ENCODE results near the gene COL9A1.
"Not testable (repeated sequence)": the region's sequence is repeated elsewhere in the genome, so short reads cannot be mapped to it uniquely, and the experiment has no call there.

Gene COL9A1

GRCh38 chr6:70303034-70303525, at the start of gene COL9A1:
TSS of gene COL9A1 (minus strand) at chr6:70303084. CDS start at chr6:70302924, 160 bp downstream.
- DNase-seq (ENCODE audit: low read depth in 2 of 2, low spot score in 1 of 2), result no peak

- no peak for DNase-seq (ENCODE audit: low read depth in 2 of 2, low spot score in 1 of 2)
These were observed 48.6 kb upstream of the COL9A1 start for GRCh38 chr6:70351461-70351860.

DNA sequence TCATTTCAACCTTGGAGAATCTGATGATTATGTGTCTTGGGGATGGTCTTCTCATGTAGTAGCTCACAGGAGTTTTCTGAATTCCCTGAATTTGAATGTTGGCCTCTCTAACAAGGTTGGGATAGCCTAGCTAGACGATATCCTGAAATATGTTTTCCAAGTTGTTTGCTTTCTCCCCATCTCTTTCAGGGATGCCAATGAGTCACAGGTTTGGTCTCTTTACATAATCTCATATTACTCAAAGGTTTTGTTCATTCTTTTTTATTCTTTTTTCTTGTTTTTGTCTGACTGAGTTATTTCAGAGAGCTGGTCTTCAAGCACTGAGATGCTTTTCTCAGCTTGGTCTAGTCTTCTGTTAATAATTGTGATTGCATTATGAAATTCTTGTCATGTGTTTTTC, 42.7 kb upstream of the COL9A1 start:
- no peak for DNase-seq (ENCODE audit: low read depth in 2 of 2, low spot score in 1 of 2)

- DNase-seq (ENCODE audit: low read depth in 2 of 2, low spot score in 1 of 2), result no peak
These were observed 40.4 kb upstream of the COL9A1 start for GRCh38 chr6:70343313-70343712.

GRCh38 chr6:70339810-70340209, 36.9 kb upstream of the COL9A1 start:
- DNase-seq (ENCODE audit: low read depth in 2 of 2, low spot score in 1 of 2), result not testable (repeated sequence)

- no peak for DNase-seq (ENCODE audit: low read depth in 2 of 2, low spot score in 1 of 2)
These were observed 35.9 kb upstream of the COL9A1 start for GRCh38 chr6:70338775-70339174.

DNA sequence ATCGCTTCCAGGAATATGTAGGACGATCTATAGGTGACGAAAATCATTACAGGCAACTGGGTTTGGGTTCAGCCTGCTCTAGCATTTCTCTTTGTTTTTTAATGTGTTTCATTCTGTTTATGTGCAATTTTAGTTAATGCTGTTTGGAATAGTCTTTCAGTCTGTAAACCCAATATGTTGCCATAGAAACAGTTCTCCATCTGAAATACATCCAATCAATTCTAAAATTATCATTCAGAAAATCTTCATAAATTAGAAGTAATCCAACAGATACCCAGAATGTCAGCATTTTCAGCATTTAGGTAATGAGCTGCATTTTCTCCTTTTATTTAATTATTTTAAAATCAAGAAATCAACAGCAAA, 34.8 kb upstream of the COL9A1 start:
- no peak for DNase-seq (ENCODE audit: low read depth in 2 of 2, low spot score in 1 of 2)

DNA sequence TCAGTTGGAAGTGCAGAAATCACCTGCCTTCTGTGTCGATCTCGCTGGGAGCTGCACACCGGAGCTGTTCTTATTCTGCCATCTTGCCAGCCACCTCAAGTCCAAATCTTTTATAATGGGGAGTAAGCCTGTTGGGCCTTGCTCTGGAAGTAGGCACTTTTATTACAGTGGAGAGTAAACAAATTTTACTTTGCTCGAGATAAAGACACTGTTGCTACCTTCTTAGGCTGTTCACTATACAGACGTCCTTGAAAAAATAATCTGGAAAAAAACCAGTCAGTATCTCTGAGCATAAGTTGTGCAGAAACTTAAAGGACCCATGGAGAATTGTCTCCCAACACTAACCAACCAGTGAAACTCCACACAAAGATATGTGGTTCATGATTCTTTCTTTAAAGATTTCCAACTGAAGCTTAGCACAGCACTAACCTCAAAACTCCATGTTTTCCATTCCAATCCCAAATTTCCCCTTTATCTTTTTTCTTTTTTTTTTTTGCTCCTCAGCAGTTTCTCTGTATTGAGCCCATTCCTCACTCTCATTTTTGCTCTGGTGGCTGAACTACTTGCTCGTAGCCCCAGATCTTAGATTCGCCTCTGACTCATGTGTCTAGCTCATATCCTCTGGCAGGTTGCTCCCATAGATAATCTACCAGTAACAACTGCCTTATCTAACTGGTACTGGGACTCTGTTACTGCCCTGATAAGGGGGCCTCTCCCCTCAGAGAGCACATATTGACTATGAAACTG, 34.3 kb upstream of the COL9A1 start:
- no peak for DNase-seq (ENCODE audit: low read depth in 2 of 2, low spot score in 1 of 2)

- DNase-seq (ENCODE audit: low read depth in 2 of 2, low spot score in 1 of 2), result no peak
These were observed 24.2 kb upstream of the COL9A1 start for GRCh38 chr6:70327036-70327435.

DNA sequence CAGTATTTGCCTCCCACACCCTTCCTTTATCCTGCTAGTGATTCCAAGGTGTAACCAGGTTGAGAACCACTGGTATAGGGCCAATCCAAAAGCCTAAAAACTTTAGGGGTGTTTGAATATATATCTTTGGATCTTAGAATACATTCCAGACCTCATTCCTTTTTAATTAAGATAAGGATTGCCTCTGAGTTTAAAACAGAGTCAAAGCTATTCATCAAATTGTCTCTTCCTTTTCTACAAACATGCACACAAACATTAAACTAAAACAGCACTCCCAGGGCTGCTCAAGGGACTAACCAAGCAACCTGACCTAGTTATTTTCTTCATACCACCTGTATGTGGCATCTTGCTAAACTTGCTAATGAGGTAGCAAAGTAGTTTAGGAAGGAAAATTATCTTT, 22.1 kb upstream of the COL9A1 start:
- no peak for DNase-seq (ENCODE audit: low read depth in 2 of 2, low spot score in 1 of 2)

DNA sequence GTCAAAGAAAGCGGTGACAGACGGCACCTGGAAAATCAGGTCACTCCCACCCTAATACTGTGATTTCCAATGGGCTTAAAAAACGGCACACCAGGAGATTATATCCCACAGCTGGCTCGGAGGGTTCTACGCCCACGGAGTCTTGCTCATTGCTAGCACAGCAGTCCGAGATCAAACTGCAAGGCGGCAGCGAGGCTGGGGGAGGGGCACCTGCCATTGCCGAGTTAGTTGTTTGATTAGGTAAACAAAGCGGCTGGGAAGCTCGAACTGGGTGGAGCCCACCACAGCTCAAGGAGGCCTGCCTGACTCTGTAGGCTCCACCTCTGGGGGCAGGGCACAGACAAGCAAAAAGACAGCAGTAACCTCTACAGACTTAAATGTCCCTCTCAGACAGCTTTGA, 14.9 kb upstream of the COL9A1 start:
- not testable (repeated sequence) for DNase-seq (ENCODE audit: low read depth in 2 of 2, low spot score in 1 of 2)

DNA sequence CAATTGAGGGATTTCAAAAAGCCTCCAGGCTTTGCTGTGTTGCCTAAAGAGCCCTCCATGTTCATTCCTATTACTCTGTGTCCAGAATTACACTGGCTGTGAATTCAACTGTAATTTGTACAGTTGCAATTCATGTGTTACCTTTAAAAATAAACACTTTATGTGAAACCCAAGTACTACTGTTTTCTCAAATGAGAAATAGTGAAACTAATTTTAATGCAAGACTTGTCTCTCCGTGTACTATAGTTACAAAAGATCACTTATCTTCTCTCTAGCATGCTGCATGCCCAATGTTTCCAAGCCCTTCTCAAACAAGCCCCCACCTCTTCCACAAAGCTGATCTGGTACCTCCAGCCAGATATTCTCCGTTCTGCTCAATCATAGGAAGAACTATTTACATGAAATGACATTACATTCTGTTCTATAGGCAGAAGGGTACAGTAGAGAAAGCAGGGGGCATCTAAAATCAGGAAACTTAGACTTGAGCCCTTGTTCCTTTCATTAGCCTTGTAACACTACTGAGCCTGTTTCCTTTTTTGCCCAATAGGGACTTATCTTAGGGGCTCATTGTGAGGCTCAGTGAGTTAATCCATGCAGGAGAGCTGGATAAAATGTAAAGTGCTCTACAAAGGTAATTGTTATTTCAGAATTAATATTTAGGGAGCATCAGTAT, 12.3 kb upstream of the COL9A1 start:
- DNase-seq (ENCODE audit: low read depth in 2 of 2, low spot score in 1 of 2), result no peak

- no peak for DNase-seq (ENCODE audit: low read depth in 2 of 2, low spot score in 1 of 2)
These were observed 11.4 kb upstream of the COL9A1 start for GRCh38 chr6:70314296-70314695.

GRCh38 chr6:70312165-70312745, 9.4 kb upstream of the COL9A1 start:
- DNase-seq (ENCODE audit: low read depth in 2 of 2, low spot score in 1 of 2), result no peak

DNA sequence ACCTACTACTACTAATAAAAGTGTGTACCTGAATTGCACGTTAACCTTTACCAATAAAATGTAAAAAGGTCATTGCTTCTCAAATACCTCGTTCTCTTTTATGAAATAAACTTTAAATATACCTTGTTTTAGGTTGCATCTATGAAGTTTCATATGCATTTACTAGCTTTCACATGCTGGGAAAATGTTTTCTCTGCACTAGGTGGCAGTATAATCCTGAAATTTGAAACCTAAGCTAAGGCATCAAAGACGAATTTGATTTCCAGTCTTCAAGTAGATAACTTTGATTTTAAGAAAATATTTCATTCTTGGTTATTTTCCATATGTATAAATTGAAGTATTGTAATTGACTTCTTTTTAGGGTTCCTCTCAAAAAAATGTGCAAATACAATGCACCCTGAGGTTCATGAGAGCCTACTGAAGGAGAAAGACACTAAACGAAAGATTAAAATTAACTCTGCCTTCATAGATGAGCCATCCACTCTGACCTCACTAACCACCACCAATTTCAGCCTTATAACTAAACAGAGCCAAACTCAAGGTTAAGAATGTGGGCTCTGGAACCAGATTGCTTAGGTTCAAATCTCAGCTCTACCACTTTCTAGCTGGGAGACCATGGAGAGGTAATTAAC, 7.3 kb upstream of the COL9A1 start:
- DNase-seq (ENCODE audit: low read depth in 2 of 2, low spot score in 1 of 2), result no peak

DNA sequence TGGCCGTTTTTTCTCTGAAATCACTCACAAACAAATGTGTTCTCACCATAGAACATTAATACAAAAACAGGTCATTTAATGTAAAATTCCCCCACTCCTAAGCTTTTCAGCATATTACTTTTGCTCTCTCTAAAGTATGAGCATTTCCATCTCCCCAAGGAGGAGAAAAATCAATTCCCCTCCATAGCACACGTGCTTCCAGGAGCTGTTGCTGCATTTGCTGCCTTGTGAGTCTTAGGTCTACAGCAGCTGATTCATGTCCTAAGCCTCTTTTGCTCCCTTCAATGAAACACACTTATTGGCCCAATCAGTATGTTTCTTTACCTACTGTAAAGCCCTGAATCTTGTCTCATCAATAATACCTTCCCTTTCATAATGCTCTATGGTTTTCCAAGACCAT, 6.4 kb upstream of the COL9A1 start:
- DNase-seq (ENCODE audit: low read depth in 2 of 2, low spot score in 1 of 2), result no peak

DNA sequence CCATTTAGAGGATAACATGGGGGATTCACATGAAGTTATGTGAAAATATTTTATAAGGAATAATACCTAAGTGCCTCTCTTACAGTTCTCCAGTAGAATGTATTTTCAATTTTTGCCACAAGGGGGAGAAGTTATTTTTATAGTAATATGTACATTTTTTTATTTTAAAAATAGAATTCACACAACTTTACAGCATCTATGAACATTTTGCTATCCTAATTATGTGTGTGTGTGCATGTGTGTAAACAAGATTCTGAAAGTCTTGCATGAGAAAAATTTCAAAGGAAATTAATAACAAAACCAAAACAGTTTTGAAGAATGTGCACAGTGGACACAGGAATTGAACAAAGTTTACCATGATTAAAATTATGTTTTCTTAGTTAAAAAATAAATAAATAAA, 5.3 kb upstream of the COL9A1 start:
- not testable (repeated sequence) for DNase-seq (ENCODE audit: low read depth in 2 of 2, low spot score in 1 of 2)

- DNase-seq (ENCODE audit: low read depth in 2 of 2, low spot score in 1 of 2), result no peak
These were observed 4.1 kb upstream of the COL9A1 start for GRCh38 chr6:70307008-70307407.

DNA sequence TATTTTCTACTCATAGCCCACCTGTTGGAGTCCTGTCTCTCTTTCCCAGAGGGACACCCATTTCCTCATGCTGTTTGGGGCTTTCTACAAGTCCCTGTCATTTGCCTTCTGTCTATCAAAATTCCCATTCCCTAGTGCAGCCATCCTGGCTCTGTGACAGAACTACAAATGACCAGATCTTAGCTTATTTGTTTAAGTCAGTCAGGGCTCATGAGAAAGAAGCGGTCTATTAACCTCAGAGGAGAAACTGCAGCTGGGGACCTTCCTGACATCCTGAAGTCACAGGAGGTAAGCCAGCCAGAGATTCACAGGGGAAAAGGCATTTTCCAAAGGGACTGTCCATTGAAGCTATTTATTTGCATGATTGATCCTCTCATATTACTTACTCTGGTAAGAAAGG, 1.7 kb upstream of the COL9A1 start:
- DNase-seq (ENCODE audit: low read depth in 2 of 2, low spot score in 1 of 2), result no peak

- no peak for DNase-seq (ENCODE audit: low read depth in 2 of 2, low spot score in 1 of 2)
These were observed 3.4 kb downstream of the COL9A1 start for GRCh38 chr6:70299456-70299855.

GRCh38 chr6:70298068-70298467, 4.8 kb downstream of the COL9A1 start:
- DNase-seq (ENCODE audit: low read depth in 2 of 2, low spot score in 1 of 2), result no peak

DNA sequence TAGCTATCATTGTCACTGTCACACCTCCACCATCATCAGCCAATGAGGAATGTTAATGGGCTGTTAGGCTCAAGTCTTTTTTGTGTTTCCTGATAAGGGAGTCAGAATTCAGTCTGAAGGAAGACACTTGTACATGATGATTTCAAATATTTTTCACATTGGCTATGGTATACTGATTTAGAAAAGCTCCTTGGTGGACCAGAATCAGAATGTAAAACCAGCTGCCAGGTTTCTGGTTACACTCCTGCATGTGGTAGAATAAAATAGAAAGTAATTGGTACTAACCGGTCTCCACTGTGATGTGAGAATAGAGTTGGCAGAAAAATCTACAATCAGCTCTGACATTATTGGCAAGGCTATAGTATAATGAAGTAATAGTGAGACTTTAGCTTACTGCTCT, 10.7 kb downstream of the COL9A1 start:
- DNase-seq (ENCODE audit: low read depth in 2 of 2, low spot score in 1 of 2), result no peak
